GM23338 (cell line): Measurements from ENCODE around the gene AGAP1.

Source experiments
- EZH2phosphoT487 ChIP-seq: fragments of 200-600 bp; sonication (generic); IDR thresholded peaks from one replicate; pipeline ENCODE4 v1.8.1; 2018; ENCODE audit warnings: antibody characterized with exemption; ENCODE audit not compliant: unreplicated experiment
- POLR2AphosphoS5 ChIP-seq: IDR thresholded peaks from 2 replicates; pipeline ENCODE4 v1.6.1; 2016; ENCODE audit warnings: antibody characterized with exemption, low read depth

GRCh38 chr2:235812185-235812665, 318.4 kb downstream of the AGAP1 start:
- no peak for TF ChIP-seq POLR2AphosphoS5
- TF ChIP-seq EZH2phosphoT487, result no peak
